Left renal cortex interstitium (tissue), 4 donors: ENCODE measurements around the gene GRM2. TPM values are rescaled to one million over a fixed set of nuclear protein-coding genes. Genes with fewer than 3 reads are reported as not detected.

Experiments
- DNase-seq, 4 donors: peaks; one replicate each; pipeline ENCODE4 v3.0.0-alpha.2; 2013; ENCODE audit warnings: low read depth in 4 of 4, low spot score in 2 of 4, missing footprints in 1 of 4
- polyA plus RNA-seq, 4 donors: library from polyadenylated mRNA; unstranded; fragments of 120-200 nt; gene quantifications; one replicate each; pipeline ENCODE4 v1.2.1, GENCODE V29; 2013; ENCODE audit not compliant: insufficient read length in 4 of 4

GRM2 gene
- under 1 TPM; 0.51 to 0.73 (median 0.59) TPM for polyA plus RNA-seq

GRCh38 chr3:51706788-51707731, at the start of gene GRM2:
TSS of gene GRM2 (plus strand) at chr3:51707068. CDS start at chr3:51708984, 1,916 bp downstream.
- peak; percentile 27 to 89 (median 74) for DNase-seq

DNA sequence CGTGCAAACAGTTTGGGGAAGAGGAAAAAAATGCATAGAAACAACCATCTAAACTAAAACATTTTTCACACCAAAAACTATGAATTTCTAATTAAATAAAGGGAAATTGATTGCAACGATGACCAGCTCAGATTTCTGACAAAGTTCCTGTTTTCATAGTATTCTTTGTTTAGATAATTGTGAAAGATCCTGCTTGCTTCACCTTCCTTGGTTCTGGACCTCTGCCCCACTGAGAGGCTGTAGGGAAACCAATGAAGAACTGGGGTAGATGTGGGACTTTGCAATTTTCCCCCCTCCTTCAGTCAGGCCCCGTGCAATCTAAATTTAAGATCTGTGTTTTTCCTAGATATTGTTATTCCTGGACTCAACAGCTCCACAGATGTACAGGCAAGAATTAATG, 49.6 kb upstream of the GRM2 start:
- no peak for DNase-seq

DNA sequence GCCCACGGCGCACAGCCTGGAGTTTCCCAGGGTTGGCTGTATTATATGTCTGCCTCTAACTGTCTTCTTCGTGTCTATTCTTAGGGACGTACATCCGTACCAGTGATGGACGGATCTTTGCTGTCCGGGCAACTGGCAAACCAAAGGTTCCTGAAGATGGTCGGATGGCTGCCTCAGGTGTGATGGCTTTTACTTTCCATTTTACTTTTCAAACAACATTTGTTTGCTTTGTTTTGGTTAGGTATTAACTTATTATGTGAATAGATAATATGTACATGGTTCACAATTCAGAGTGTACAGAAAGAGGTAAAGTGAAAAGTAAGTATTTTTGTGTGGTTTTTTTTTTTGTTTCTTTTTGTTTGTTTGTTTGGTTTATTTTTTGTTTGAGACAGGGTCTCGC, 46.9 kb upstream of the GRM2 start:
- no peak for DNase-seq

DNA sequence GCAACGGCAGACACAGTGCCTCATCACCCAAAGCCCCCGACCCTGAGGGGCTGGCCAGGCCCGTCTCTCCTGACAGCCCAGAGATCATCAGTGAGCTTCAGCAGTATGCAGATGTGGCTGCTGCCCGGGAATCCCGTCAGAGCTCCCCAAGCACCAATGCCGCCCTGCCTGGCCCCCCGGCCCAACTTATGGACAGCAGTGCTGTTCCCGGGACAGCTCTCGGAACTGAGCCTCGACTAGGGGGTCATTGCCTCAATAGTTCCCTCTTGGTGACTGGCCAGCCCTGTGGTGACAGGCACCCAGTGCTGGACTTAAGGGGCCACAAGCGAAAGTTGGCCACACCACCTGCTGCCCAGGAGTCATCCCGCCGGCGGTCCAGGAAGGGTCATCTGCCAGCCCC, 44.4 kb upstream of the GRM2 start:
- DNase-seq = no peak

DNA sequence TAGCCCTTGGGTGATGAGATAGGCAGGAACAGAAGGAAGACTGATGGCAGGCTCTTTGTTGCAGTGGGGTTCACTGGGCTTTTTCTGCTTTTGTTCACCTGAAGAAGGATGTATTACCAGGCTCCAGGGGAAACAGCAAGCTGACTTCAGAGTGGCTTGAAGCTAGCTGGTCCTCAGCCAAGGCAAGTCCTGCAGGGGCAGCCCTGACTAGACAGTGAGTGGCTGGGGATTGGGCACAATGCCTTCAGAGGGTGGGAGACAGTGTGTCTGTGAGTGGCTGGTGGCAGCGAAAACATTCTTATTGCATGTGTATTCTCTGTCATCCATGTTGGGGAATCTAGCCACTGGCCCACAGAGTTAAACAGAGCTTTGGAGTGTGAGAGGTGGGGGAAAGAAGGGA, 38.1 kb upstream of the GRM2 start:
- no peak for DNase-seq

DNA sequence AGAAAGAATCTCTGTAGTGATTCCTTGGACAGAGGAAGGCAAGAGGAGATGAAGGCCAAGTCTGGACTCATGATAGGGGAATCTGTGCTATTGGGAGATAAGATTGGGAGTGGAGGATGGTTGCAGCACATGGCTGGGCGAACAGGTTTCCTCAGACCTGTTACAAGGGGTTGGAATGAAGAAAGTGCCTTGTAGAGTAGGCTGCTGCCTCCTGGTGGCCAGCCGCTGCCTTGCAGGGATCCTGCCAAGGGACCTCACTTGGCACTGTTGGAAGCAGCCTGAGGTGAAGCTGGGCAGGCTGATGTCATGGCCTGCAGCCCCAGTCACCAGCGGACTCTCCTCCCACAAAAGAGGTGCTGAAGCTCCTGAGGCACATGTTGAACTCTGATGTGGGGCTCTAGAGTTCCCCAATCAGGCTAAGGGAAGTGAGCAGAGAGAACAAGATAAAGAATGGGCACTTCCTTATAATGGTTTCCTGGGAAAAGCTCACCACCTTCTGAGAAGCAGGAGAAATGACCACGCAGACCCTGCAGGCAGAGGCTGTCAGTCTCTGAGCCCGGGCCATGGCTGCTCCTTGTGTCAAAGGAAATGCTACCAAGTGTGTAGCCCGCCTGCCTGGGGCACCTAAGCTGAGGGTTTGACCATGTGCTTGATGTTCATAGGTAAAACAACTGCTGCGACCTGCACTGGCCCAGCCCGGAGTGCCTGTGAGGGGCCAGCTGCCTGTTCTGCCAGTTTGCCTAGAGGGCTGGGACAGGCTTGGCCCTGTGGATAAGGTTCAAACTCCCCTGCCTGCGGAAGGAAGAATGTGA, 37.4 kb upstream of the GRM2 start:
- DNase-seq = peak in 2 of 4 donors; percentile 48 to 59

- no peak for DNase-seq
Observed at GRCh38 chr3:51670053-51670822, 36.6 kb upstream of the GRM2 start.

- DNase-seq = peak; percentile 13 to 65 (median 59)
Observed at GRCh38 chr3:51670823-51671733, 35.8 kb upstream of the GRM2 start, which contains the start of gene TEX264. TSS of gene TEX264 (plus strand) at chr3:51671252. CDS start at chr3:51674305, 3,053 bp downstream.

GRCh38 chr3:51671734-51672475, 35.0 kb upstream of the GRM2 start:
- peak in 3 of 4 donors; percentile 15 to 38 (median 21) for DNase-seq

DNA sequence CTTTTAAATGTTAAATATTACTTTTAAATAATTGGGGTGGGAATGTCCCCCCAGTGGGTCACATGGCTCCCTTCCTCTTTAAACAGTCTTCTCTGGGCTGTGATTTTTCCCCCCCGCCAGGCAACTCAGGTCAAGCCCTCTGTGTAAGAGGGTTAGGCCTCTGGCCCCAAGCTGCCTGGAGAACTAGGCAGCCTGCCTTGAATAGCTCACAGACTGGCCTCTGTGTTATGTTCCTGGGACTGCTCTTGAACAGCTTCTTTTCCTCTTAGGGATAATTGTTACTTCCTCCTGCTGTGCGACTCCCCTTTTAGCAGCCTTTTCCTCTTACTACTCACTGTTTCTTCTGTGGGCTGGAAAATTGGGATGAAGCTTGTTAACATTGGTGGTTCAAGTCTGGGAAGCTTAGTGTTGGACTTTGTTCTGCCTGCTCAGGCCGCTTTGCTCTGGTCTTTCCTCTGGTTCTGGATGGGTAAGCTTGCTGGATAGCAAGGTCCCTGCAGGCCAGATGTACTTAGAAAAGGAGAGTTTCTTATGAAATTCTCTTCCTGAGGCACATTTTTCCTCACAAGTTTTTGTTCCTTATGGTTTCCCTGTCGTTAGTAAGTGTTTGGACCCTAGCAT, 33.6 kb upstream of the GRM2 start:
- DNase-seq = no peak

DNA sequence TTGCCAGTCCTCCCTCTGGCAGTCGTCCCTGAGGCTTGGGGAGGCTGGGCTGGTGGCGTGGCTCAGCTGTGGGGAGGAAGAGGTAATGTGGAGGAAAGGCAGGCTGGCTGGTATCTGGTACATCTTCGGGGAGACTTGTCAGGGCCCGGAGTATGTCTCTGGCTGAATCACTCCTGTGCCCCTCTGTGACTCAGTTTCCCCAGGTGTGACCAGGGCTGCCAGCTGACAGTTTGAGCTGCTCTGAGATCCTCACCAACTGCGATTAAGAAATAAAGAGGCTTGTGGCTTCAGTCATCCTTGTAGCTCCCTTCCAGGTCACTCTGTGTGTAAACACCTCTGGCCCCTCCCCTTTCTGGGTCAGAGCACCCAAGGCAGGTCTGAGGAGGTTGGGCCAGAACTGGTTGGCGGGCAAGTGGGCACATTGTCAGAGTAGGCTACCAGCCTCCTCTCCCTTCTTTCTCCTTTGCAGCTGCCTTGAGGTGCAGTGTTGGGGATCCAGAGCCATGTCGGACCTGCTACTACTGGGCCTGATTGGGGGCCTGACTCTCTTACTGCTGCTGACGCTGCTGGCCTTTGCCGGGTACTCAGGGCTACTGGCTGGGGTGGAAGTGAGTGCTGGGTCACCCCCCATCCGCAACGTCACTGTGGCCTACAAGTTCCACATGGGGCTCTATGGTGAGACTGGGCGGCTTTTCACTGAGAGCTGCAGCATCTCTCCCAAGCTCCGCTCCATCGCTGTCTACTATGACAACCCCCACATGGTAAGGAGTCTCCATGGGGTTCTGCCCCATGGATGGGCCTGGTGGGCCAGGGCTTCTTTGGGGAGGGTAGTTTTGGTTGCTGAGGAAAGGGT, 32.8 kb upstream of the GRM2 start:
- DNase-seq = no peak

- DNase-seq = no peak
Observed at GRCh38 chr3:51675201-51675611, 31.7 kb upstream of the GRM2 start.

GRCh38 chr3:51676102-51676640, 30.7 kb upstream of the GRM2 start:
- DNase-seq = no peak

DNA sequence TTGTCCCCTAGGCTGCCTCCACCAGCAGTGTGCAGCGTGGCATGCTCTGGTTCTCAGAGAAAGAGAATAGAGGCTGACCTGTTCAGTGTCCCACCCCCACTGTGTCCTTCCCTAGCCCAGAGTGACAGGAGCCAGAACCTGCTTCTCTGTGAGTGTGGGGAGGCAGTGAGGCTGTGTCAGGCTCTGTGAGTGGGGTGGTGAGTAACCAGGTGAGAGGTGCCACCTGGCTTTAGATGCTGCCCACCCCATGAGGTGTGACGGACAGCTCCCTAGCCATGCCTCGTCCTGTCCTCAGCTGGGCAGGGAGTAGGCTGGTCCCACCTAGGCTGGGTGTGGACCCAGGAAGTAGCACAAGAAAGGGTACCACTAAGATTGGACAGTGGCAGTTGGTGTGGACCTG, 29.5 kb upstream of the GRM2 start:
- no peak for DNase-seq

DNA sequence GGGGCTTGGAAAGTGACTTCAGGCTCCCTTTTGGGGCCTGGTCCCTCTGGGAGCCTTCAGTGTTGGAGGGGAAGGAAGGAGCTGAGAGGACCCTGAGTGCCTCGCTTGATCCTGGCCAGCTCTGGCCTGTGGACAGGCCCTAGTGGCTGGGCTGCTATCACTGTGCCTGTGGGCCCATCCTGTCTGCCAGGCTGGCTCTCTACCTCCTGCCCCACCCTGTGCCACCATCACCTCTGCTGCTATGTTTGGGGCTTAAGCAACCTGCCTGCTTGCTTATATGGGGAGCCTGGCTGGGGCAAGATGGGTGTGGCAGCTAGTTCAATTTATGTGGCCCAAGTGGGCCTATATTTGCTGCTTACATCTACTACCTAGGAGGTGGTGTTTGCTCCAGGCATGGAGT, 28.7 kb upstream of the GRM2 start:
- DNase-seq = no peak

- no peak for DNase-seq
Observed at GRCh38 chr3:51678641-51679040, 28.2 kb upstream of the GRM2 start.

DNA sequence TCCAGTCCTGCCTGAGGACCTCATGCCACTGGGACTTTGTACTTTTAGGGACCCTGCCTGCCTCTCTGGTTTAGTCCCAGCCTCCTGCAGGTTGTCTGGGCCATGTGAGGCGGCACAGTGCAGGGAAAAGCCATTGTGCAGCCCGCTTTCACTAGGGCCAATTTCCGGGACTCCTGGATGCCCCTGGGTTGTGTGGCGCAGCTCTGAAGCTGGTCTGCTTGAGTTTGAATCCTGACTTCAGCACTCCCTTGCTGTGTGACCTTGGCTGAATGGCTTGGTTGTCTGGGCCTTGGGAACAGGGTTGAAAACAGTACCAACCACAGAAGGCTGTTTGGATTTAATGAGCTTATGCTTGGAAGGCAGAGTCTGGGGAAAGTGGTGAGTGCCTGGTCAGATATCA, 27.6 kb upstream of the GRM2 start:
- no peak for DNase-seq
